HCT116 (cell line): ENCODE data around the gene FLOT1. TPM values are rescaled to one million over a fixed set of nuclear protein-coding genes. Genes with fewer than 3 reads are reported as not detected.

Source experiments
- ATAC-seq: fragments of 200-7000 bp; cut with Tn5 transposase; 2 replicates; pipeline ENCODE4 v1.9.1; 2020; ENCODE audit warnings: mild to moderate bottlenecking, moderate library complexity
- BruUV-seq: library from RNA; stranded (reverse); fragments of 400-500 nt; replicated peaks from 2 replicates; lab custom pipeline; 2021; lab: Mats Ljungman, UMichigan
- CTCF ChIA-PET: fragments of 300-600 bp; sonication (Branson Sonifier 250); formaldehyde crosslinking; loops from one replicate; lab custom pipeline; 2021; ENCODE audit warnings: antibody characterized with exemption; lab: Charles Lee
- POLR2A ChIA-PET: fragments of 300-600, 350-600 bp; sonication (Branson Sonifier 250); formaldehyde crosslinking; loops from one replicate; lab custom pipeline; 2021; ENCODE audit warnings: antibody characterized with exemption; lab: Charles Lee
- RAD21 ChIA-PET, 2 experiments: fragments of 300-600 bp; sonication (Branson Sonifier 250); formaldehyde crosslinking; loops; one replicate each; lab custom pipeline; 2023; ENCODE audit warnings: low total read pairs in 2 of 2; ENCODE audit not compliant: uncharacterized antibody in 2 of 2, unreplicated experiment in 2 of 2, low non-redundant PET in 1 of 2; lab: Charles Lee
- DNase-seq: peaks from one replicate; pipeline ENCODE4 v3.0.0-alpha.2; 2010; ENCODE audit warnings: low read depth, low spot score
- H2AFZ ChIP-seq: fragments of 200-600 bp; shearing (Covaris generic), sonication (generic); 2 replicates; pipeline ENCODE4 v1.6.1; 2017; ENCODE audit warnings: low read depth, mixed run types, mixed read lengths, antibody characterized with exemption, low read length; ENCODE audit not compliant: poor library complexity, severe bottlenecking
- H3K27ac ChIP-seq: 2 replicates; pipeline ENCODE4 v1.5.1; 2012; ENCODE audit warnings: low read depth, low read length
- H3K27me3 ChIP-seq: fragments of 200-600 bp; sonication (generic); 2 replicates; pipeline ENCODE4 v1.6.1; 2016; ENCODE audit warnings: mixed run types, low read length, mixed read lengths; ENCODE audit not compliant: insufficient read depth
- H3K36me3 ChIP-seq, 2 experiments: fragments of 200-500 bp in 1 of 2; fragments of 200-600 bp in 1 of 2; sonication (Bioruptor generic) in 1 of 2; sonication (generic) in 1 of 2; 2 replicates each; pipeline versions ENCODE4 v1.5.1 to v1.6.1; 2014 to 2016; ENCODE audit warnings: low read length in 2 of 2, inconsistent platforms in 1 of 2, mixed read lengths in 1 of 2, mixed run types in 1 of 2; ENCODE audit not compliant: insufficient read depth in 2 of 2, control insufficient read depth in 1 of 2
- H3K4me1 ChIP-seq, 2 experiments: fragments of 200-600 bp in 1 of 2; sonication (generic) in 1 of 2; 2 replicates each; pipeline versions ENCODE4 v1.5.1 to v1.6.1; 2012 to 2017; ENCODE audit warnings: low read length in 2 of 2, inconsistent platforms in 1 of 2, mild to moderate bottlenecking in 1 of 2, mixed read lengths in 1 of 2, mixed run types in 1 of 2, moderate library complexity in 1 of 2; ENCODE audit not compliant: insufficient read depth in 2 of 2, control insufficient read depth in 1 of 2
- H3K4me2 ChIP-seq: fragments of 200-600 bp; sonication (generic); 2 replicates; pipeline ENCODE4 v1.6.1; 2017; ENCODE audit warnings: mixed run types, low read length, mixed read lengths
- H3K4me3 ChIP-seq, 2 experiments: fragments of 200-600 bp in 1 of 2; sonication (generic) in 1 of 2; replicated peaks in 1 of 2; 2 replicates each; pipeline ENCODE4 v1.5.1; 2011 to 2016; ENCODE audit warnings: low read length in 2 of 2, control low read depth in 1 of 2, low read depth in 1 of 2, mild to moderate bottlenecking in 1 of 2, mixed read lengths in 1 of 2, mixed run types in 1 of 2
- H3K79me2 ChIP-seq: fragments of 200-600 bp; sonication (generic); 2 replicates; pipeline ENCODE4 v1.6.1; 2017; ENCODE audit warnings: mild to moderate bottlenecking, mixed run types, low read length, moderate library complexity, mixed read lengths; ENCODE audit not compliant: insufficient read depth
- H3K9ac ChIP-seq: fragments of 200-600 bp; sonication (generic); 2 replicates; pipeline ENCODE4 v1.6.1; 2016; ENCODE audit warnings: low read length, mixed read lengths
- H3K9me2 ChIP-seq: fragments of 200-600 bp; sonication (generic), shearing (Covaris generic); 2 replicates; pipeline ENCODE4 v1.6.1; 2017; ENCODE audit warnings: mixed run types, mild to moderate bottlenecking, moderate library complexity; ENCODE audit not compliant: insufficient read depth
- H3K9me3 ChIP-seq, 2 experiments: fragments of 200-500 bp in 1 of 2; fragments of 200-600 bp in 1 of 2; sonication (Bioruptor generic) in 1 of 2; sonication (generic) in 1 of 2; 2 replicates each; pipeline ENCODE4 v1.6.1; 2014 to 2017; ENCODE audit warnings: low read length in 2 of 2, mixed read lengths in 2 of 2, inconsistent platforms in 1 of 2, low read depth in 1 of 2, mild to moderate bottlenecking in 1 of 2, mixed run types in 1 of 2, moderate library complexity in 1 of 2; ENCODE audit not compliant: control insufficient read depth in 1 of 2, insufficient read depth in 1 of 2
- H4K20me1 ChIP-seq: fragments of 200-600 bp; sonication (generic), shearing (Covaris generic); 2 replicates; pipeline ENCODE4 v1.6.1; 2017; ENCODE audit warnings: mixed run types, mild to moderate bottlenecking, moderate library complexity; ENCODE audit not compliant: insufficient read depth
- ELF1 ChIP-seq: IDR thresholded peaks from 2 replicates; pipeline ENCODE4 v1.6.1; 2012; ENCODE audit warnings: low read depth, borderline replicate concordance
- POLR2A ChIP-seq: IDR thresholded peaks from 2 replicates; pipeline ENCODE4 v1.7.0; 2011; ENCODE audit warnings: borderline replicate concordance; ENCODE audit not compliant: insufficient read depth, insufficient read length; ENCODE audit errors: extremely low read depth
- TCF7L2 ChIP-seq: IDR thresholded peaks from 2 replicates; pipeline ENCODE4 v1.7.0; 2011; ENCODE audit warnings: borderline replicate concordance, inconsistent platforms; ENCODE audit not compliant: insufficient read depth, insufficient read length; ENCODE audit errors: extremely low read depth
- YY1 ChIP-seq: IDR thresholded peaks from 2 replicates; pipeline ENCODE4 v1.6.1; 2011; ENCODE audit warnings: low read length, low read depth, moderate library complexity, mild to moderate bottlenecking; ENCODE audit not compliant: insufficient replicate concordance; ENCODE audit errors: extremely low read depth
- intact Hi-C: fragments of 100-400 bp; cut with micrococcal nuclease; formaldehyde crosslinking; loops from 2 replicates; pipeline ENCODE4 v1.10.0; 2022
- total RNA-seq: library from RNA; stranded (reverse); gene quantifications from one replicate; pipeline ENCODE4 v1.2.1, GENCODE V29; 2021; ENCODE audit not compliant: unreplicated experiment
- TF ChIP-seq, protein P1 (sequence below), 3 experiments: fragments of 200-600 bp in 1 of 3; sonication (generic) in 1 of 3; IDR thresholded peaks in 2 of 3; conservative IDR thresholded peaks in 1 of 3; 2 replicates each; pipeline ENCODE4 v1.5.1; 2012 to 2017; ENCODE audit warnings: low read depth in 2 of 3, low read length in 2 of 3, antibody characterized with exemption in 1 of 3, borderline replicate concordance in 1 of 3, control low read depth in 1 of 3, mild to moderate bottlenecking in 1 of 3, mixed read lengths in 1 of 3, mixed run types in 1 of 3, moderate library complexity in 1 of 3; ENCODE audit not compliant: insufficient read depth in 1 of 3

FLOT1 gene
- total RNA-seq, 1 experiment from 2014 or later, result 117 TPM

- Histone ChIP-seq H3K79me2 (peaks cover 24% of the 10 kb centered on the region), H3K4me1 (peaks cover 12 to 57% of the 10 kb centered on the region in 2 experiments), H2AFZ (no peak overlapping the region), H3K9me2 (no peaks in the 10 kb centered on the region), H3K36me3 (peaks cover 22 to 31% of the 10 kb centered on the region in 2 experiments), H4K20me1 (peaks cover 17% of the 10 kb centered on the region; the same call in 1 of the 2 replicates), H3K9ac (no peak overlapping the region), H3K4me2 (no peak overlapping the region), H3K9me3 (no peaks in the 10 kb centered on the region), H3K4me3 (no peak overlapping the region), H3K27ac (peak overlapping the region; percentile 21; the same call in 1 of the 2 replicates), H3K27me3 (no peaks in the 10 kb centered on the region)
- TF ChIP-seq POLR2A (no peak), ELF1 (no peak), YY1 (no peak), TCF7L2 (no peak)
- TF ChIP-seq, protein P1, sequence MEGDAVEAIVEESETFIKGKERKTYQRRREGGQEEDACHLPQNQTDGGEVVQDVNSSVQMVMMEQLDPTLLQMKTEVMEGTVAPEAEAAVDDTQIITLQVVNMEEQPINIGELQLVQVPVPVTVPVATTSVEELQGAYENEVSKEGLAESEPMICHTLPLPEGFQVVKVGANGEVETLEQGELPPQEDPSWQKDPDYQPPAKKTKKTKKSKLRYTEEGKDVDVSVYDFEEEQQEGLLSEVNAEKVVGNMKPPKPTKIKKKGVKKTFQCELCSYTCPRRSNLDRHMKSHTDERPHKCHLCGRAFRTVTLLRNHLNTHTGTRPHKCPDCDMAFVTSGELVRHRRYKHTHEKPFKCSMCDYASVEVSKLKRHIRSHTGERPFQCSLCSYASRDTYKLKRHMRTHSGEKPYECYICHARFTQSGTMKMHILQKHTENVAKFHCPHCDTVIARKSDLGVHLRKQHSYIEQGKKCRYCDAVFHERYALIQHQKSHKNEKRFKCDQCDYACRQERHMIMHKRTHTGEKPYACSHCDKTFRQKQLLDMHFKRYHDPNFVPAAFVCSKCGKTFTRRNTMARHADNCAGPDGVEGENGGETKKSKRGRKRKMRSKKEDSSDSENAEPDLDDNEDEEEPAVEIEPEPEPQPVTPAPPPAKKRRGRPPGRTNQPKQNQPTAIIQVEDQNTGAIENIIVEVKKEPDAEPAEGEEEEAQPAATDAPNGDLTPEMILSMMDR (IDR thresholded peaks at IDR 0.05 in 2 of 3, conservative IDR thresholded peaks at IDR 0.05 in 1 of 3; ENCODE audit: borderline replicate concordance in 1 of 3, insufficient read depth in 1 of 3, low read depth in 2 of 3, low read length in 2 of 3), result peak in 2 of 3 experiments; percentile 14 to 18; a peak in 1 of 6 replicates
- RAD21 ChIA-PET, result interaction anchor here in 1 of 2 experiments (0.7 to 1.2 kb wide), 2 partner anchors 49 to 156 kb away, joined by 3 read pairs; no protein-coding TSS in a partner anchor
- no TSS peak for BruUV-seq
- intact Hi-C loops, result no loop called here
- CTCF ChIA-PET, result interaction anchor here (0.7 to 2.5 kb wide), 8 partner anchors 46 to 359 kb away, joined by 3 to 8 read pairs (median 3); no protein-coding TSS in a partner anchor
- ATAC-seq (no peak), DNase-seq (no peak)
- POLR2A ChIA-PET, result interaction anchor here (1.0 to 2.2 kb wide), 4 partner anchors 10 to 113 kb away, joined by 3 to 6 read pairs (median 4); partner anchors contain the start of genes IER3 and MDC1
Observed at GRCh38 chr6:30727920-30728553, 14.4 kb downstream of the FLOT1 start.
